HG03159 (cell line): ENCODE results near the gene SLC12A3.

Experiments used
- ATAC-seq: cut with Tn5 transposase; IDR thresholded peaks from one replicate; pipeline ENCODE4 v1.9.1; 2021; ENCODE audit warnings: mild to moderate bottlenecking, moderate library complexity; ENCODE audit not compliant: unreplicated experiment

The SLC12A3 gene

DNA sequence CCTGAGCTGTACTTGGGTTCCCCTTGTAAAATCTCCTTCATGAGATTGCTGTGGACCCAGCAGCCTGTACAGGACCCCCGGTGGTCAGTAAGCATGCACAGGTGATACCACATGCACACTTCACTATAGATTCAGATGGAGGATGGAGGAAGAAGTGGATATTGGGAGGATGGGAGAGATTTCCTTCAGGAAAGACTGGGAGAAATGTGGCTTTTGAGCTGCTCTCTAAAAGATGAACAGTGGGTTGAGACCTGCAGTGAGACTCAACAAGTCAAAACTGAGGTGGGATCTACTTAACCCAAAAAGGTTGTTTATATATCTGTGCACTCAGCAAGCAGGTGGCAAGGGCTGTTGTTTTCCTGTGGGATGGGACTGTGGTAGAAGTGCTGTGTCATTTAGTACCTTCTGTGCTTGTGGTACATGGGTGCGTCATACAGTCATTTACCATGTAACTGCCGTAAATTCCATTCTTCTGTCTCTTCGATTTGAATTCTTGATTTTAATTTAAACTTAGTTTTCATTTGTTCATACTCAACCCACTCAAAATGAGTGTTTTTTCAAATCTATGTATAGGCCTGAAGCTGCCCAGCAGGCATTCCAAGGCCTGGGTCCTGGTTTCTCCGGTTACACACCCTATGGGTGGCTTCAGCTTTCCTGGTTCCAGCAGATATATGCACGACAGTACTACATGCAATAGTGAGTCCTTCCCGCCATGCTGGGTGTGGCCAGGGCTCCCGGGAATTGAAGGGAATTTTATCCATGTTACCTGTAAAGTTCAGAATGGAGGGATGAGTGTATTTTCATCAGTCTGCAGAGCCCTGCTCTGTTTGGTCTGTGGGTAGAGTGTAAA is 73.9 kb downstream of the SLC12A3 start:
- no peak for ATAC-seq

DNA sequence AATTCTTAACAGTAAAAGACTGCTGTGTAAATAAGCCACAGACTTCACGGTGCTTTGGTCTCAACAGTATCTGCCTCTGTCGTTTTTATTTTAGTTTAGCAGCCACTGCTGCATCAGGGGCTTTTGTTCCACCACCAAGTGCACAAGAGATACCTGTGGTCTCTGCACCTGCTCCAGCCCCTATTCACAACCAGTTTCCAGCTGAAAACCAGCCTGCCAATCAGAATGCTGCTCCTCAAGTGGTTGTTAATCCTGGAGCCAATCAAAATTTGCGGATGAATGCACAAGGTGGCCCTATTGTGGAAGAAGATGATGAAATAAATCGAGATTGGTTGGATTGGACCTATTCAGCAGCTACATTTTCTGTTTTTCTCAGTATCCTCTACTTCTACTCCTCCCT is 74.8 kb downstream of the SLC12A3 start:
- no peak for ATAC-seq

DNA sequence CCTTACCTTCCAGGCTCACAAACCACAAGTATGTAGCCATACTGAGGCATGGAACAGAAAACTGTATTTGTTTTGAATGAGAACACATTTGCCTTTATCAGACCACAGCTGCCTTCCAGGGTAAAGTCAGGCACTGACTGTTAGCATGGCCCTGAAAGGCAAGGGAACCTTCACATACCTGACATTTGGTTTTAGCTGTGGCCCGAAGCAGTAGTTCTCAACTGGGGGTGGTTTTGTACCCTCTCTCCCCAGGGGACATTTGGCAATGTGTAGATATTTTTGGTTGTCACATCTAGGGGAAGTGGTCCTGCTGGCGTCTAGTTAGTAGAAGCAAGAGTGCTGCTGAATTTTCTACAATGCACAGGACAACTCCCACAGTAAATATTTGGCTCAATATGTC is 76.1 kb downstream of the SLC12A3 start:
- no peak for ATAC-seq

DNA sequence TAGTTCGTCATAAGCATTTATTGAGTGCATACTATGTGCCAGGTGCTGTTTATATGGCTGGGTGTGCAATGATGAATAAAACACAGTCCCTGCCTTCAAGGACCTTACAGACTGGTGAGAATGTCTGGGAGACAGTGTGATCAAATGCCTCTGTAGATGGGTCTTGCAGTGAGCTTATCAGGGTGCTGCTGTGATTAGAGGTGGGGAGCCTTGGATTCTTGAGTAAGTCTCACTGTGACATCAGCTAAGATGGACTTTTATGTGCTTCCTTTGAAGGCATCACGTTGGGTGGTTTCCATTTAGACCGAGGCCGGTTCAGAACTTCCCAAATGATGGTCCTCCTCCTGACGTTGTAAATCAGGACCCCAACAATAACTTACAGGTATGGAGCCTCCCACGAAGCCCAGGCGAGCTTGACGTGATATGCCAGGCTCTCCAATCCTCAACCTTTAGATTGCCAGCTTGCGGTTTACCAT is 76.9 kb downstream of the SLC12A3 start:
- ATAC-seq: no peak

DNA sequence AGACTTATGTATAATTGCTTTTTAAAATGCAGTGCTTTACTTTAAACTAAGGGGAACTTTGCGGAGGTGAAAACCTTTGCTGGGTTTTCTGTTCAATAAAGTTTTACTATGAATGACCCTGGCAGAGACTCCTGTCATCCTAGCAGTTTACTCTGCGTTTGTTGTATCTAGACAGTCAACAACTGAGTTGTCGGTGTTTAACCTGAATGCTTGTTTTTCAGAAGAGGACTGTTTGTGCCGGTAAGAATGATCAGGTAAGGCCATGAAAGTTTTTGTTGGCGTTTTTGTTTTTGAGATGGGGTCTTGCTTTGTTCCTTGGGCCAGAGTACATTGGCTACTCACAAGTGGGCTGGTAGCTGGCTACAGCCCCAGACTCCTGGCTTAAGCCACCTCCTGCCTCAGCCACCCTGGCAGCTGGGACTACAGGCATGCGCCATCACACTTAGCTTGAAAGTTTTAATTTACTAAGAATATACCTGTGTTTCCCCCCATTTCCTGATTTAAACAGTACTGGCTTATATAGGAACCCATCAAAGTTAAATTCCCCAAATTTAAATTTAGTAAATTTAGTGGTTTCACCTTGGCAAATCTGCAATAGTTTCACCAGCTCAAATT is 78.9 kb downstream of the SLC12A3 start:
- ATAC-seq: no peak

DNA sequence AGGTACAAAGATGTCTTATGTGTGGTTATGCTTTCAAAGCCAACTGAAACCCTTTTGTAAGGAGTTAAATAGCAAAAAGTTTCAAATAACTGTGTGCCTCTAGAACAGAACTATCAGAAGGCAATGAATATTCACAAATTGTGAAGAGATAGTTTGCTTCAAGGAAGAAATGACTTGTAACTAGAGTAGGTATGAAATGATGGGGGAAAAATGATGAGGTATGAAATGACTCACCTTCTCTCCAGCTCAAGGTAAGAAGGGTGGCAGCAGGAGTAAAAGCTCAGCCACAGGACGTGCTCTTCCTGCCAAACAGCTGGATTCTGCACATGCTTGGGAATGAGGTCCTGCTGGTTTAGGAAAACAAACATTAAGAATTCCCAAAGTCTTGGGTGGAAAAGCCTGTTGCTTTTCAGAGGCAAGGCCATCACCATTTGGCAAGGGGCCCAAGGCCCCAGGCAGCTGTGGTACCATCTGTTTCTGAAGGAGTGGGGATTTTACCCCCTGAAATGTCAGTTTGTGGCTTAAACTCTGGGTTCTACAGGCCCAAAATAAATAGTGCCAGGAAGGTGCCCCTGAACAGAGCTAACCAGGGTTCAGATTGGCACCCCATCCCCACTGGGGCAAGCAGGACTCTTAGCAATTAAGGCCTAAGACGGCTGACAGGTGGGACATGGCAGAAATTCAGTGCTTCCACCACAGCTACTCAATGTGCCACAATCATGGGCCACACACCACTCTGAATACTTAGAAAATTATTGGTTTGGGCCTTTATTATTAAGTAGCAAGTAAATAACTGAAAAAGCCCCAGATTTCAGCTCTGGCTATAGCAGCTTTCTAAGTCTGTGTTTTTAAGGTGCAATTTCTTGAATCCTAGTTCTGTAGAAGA is 80.2 kb downstream of the SLC12A3 start:
- no peak for ATAC-seq

DNA sequence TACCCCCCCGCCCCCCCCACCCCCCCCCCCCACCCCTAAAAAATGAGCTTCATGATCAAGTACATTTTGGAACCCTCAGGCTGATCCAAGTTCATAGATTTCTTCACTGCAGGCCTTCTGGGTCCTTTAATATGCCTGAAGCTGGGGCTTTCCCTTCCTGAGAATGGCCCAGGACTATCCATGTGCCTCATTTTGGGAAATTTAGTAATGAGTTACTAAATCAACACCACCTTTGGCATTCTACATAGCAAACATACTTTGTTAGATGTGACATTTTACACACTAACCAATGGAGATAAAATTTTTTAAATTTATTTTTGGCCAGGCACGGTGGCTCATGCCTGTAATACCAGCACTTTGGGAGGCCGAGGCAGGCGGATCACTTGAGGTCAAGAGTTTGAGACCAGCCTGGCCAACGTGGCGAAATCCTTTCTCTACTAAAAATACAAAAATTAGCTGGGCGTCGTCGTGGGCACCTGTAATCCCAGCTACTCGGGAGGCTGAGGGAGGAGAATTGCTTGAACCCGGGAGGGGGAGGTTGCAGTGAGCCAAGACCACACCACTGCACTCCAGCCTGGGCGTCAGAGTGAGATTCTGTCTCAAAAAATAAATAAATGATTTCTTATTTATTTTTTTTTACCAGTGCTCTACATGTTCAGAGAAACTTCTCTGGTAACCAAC is 81.0 kb downstream of the SLC12A3 start:
- no peak for ATAC-seq

DNA sequence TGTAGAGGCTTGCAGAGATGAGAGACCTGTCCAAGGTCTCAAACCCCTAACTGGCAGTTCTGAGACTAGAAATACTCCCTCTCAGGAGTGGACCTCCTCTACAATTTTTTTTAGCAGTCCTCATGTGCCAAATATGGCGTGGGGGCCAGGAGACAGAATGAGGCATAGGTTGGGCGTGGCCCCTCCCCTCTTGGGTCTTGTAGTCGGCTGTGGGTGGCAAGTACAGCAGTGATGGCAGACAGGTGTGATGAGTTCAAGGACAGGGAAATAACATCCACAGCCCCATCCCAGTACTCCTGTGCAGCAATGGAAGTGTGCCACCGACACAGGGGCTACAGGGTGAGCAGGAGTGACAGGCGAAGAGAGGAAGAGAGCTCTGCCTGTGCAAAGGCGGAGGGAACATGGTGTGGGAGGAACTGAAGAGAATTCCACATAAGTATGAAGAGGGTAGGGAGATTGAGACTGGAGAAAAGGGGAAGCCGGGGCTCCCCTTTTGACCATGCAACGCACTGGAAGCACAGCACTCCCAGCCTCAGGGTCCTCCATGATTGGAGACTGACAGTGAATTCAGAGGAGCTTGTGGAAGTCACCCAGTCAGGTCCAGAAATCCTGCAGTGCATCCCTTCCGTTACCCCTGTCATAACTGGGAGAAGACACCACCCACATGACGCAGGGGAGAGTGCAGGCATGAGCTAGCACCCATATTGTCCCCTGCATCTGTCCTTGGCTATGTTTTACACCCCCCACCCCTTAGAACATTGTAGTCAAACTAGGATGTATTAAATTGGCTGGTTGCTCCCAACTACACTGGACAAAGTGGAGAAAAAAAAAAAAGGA is 82.0 kb downstream of the SLC12A3 start:
- no peak for ATAC-seq

DNA sequence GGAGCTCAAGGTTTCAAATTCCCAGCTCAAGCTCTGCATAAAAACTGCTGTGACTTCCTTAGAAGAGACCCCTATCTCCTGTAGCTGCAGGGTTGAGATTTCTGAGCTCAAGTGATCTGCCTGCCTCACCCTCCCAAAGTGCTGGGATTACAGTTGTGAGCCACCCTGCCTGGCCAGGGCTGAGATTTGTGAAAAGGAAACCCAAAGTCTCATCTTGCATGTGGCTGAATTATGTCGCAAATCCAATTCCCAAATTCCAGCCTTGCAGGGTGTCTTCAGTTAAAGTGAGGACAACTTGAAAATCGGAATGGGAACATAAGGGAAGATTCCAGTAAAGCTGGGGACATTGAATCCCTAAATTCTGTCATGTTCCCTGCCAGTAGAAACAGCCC is 82.6 kb downstream of the SLC12A3 start:
- ATAC-seq: no peak

DNA sequence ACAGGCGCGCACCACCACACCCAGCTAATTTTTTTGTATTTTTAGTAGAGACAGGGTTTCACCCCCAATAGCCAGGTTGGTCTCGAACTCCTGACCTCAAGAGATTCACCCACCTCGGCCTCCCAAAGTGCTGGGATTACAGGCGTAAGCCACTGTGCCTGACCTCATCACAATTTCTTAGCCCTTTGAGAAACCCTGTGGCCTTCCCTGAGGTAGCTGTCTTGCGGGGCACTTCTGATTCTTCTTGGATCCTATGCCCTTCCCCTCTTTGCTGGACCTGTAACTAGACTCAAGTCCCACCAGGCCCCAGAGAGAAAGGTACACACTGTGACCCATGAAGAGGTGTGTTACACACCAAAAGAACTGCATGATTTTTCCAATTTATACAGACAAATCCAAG is 83.2 kb downstream of the SLC12A3 start:
- no peak for ATAC-seq

DNA sequence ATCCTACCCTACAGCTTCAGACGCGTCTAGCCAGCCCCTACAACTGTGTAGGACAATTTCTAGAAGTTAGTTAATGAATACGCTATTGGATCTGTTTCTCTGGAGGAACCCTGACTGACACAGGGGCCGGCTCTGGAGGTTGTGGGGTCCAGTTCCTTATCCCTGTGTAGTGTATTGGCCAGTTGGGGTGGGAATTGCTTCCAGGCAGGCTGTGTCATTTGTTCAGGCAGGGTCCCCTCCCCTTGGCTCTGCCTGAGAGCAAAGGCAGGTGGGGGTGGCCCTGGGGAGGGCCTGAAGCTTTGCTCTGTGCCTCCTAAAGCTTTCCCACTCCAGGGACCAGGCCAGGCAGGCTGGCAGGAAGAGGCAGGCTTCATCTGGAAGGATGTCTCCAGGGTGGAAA is 85.0 kb downstream of the SLC12A3 start:
- no peak for ATAC-seq

DNA sequence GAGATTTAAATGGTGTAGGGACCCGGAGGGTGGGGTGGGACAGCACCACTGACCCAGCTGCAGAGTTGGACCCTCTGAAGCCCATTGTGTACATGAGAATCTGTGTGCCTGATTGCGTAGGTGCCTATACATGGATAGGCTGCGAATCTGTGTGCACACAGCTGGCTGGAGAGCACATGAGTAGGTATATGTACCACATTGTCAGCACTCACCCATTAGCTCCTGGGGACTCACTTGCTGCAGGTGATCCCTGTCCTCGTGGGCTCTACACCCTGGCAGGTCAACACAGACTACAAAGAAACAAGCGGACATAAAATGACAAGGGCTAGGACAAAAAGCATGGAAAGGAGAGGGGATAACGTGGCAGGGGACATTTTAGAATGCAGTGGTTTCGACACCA is 85.4 kb downstream of the SLC12A3 start:
- ATAC-seq: no peak

DNA sequence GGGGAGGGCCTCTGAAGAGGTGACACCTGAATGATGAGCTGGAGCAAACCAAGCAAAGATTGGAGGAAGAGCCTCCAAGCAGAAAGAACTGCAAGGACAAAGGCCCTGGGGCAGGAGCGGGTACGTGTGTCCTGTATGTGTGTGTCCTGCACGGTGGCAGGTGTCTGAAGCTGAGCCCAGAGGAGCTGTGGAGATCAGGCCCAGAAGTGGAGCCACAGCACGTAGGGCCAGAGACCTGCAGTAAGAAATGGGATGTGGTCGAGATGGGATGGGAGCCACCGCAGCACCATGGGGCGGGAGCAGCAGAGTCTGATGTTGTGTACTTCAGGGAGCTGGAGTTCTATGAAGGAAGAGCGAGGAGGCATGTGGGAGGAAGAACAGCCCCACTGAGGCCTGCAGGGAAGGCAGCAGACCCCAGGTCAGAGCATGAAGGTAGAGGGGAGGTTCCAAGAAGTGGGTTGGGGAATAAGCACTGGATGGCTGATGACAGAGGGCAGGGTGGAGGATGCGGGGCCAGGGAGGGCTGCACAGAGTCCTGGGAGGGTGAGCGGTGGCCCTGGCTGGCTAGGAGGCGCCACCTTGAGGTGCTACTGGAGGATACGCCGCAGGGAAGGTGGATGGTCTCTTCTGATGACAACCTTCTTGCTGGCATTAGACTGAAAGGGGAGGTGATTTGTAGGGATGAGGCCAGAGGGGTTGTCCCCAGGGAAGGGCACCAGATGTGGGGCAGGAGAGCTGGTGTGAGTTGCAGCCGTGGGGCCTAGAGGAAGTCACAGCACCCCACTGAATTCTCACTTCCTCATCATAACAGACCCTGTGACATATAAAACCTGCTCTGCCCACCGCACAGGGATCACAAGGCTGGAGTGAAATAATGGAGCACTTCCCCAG is 86.1 kb downstream of the SLC12A3 start:
- peak; percentile 59 for ATAC-seq

DNA sequence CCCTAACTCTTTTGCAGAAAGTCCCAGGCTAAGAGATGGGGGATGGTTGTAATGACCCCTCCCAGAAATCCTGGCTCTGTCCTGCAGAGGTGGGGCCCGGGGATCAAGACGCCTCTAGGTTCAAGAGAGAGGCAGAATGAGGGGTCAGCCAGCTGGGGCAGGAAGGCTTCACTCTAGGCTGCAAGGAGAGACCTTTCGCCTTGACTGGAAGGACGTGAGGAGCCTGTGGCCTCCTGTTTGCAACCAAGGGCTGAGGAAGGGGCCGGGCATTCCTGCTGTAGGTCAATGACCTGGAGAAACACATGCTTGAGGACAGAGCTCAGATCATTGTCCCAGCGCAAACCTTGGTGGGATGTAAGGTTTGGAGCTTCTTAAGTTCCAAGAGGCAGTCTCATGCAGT is 88.0 kb downstream of the SLC12A3 start:
- ATAC-seq: no peak

DNA sequence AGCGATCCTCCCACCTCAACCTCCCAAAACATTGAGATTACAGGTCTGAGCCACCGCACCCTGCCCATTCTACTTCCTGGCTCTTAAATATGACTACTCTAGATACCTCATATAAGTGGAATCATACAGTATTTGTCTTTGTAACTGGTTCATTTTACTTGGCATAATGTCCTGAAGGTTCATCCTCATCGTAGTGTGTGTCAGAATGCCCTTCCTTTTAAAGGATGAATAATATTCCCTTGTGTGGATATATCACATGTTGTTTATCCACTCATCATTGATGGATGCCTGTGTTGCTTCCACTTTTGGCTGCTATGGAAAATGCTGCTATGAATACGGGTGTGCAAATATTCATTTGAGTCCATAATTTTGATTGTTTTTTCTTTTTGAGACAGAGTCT is 91.1 kb downstream of the SLC12A3 start:
- ATAC-seq: no peak

DNA sequence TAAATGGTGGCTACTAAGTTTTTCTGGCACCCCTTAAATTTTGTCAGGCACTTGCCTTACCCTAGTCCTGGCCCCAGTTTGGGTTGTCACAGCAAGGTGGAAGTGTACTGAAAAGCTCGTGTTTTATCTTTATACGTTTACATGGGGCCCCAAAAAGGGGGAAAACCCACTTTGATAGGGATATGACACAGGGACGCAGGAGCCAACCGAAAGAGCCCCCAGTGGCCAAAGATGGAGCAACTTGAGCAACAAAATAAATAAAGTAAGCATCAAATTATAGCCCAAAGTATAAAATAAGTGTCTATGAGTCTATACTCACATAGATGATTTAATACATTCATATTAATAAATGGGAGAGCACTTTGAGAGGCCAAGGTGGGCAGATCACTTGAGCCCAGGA is 91.7 kb downstream of the SLC12A3 start:
- ATAC-seq: no peak

DNA sequence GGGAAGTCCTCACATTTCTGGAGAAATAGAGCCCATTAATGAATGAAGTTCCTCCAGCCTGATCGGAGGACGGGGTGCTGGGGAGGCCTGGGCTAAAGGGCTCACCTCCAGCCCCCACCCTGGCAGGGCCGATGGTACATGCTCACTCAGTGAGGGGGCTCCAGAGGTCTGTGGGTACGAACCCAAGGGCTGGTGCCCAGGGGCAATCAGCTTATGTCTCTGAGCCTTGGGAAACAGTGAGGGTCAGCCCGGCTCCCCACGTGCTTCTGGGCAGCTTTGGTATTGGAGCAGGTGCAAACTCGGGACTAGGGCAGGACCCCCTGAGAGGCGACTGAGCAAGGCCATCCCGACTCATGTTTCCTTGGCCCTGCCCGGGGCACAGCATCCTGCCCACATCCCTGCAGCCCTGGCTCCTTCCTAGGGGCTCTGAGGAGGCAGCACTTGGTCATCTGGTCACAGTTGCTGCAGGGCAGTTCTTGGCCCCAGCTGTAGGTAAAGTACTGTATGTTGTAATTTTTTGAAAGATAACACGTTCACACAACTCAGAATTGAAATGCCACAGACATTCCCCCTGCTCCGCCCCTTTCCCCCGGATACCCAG is 95.8 kb downstream of the SLC12A3 start:
- no peak for ATAC-seq

DNA sequence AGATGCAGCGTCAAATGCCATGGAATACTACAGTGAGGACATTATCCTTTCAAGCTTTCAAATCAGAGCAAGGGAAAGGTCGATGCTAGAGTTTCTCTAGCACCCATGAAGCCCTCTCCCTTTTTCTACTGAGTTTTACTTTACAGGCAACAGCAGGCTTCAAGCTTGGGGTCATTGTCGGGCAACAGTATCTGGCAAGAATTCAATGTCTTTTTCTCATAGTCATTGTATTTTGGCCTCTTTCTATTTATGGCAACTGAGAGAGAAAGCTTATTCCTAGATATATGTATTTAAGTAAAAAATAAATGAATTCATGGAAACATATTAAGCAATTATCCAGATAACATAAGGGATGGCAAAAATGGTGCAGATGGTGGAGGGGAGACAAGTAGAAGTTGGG is 96.4 kb downstream of the SLC12A3 start:
- no peak for ATAC-seq

DNA sequence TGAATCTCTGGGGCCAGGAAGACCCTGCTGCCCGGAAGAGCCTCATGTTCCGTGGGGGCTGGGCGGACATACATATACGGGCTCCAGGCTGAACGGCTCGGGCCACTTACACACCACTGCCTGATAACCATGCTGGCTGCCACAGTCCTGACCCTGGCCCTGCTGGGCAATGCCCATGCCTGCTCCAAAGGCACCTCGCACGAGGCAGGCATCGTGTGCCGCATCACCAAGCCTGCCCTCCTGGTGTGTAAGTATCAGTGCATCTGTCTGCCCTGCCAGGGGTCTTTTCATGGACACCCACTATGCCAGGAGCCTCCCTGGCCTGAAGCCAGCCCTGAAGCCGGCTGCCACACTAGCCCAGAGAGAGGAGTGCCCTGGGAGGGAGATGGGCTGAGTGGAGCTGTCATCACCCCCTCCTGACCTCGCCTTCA is 96.9 kb downstream of the SLC12A3 start, which contains the start of gene CETP:
Gene CETP, plus strand, starts transcription at position 100 of the 431 bp plus-strand sequence. Its CDS starts 30 bp downstream, at position 130.
- no peak for ATAC-seq
